ENCODE data around the gene SUSD3. TPM values are rescaled to one million over a fixed set of nuclear protein-coding genes. Genes with fewer than 3 reads are reported as not detected.
A peak's percentile ranks its signal among the peaks of the same experiment; 100 is the strongest.

Gene SUSD3
- total RNA-seq, 2 donors from 2014 or later = 53.1 to 56.8 TPM

DNA sequence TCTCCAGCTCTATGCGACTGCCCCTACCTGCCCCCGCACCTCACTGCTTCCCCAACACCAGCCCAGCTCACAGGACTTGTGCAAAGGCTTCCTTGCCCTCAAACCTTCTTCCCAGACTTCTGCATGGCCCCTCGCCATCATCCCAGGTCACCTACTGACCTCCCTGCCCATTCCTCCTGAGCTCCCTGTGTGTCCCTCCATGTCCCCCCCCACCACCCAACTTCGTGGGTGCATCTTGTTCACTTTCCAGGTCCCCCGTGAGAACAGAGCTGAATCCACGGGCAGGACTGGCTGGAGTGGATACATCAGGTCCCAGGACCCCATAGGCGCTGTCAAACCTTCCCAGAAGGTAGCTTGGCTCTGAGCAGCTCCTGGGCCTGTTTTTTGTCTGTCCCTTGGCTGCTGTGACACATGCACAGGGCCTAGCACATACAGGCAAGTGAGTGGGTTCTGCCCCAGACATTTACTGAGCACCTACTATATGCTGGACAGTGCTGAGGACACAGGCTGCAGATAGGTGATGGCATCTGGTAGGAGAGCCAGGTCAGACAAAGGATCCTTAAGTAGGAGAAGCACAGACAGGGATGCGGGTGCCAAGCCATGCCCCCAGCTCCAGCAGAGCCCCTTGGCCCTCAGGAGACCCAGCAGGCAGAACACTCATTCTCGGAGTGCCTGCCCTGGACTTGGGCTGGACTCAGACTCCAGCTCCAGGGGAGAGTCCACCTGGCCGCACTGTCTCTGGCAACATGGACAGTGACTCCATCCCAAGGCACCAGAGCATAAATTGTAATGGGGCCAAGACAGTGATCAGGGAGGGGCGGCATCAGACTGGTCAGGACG, 60.6 kb downstream of the SUSD3 start:
- DNase-seq (no peak), ATAC-seq (replicated peaks in 1 of 2) (no peak)
- H3K36me3 Mint-ChIP-seq (ENCODE audit: insufficient read depth in 2 of 2) = peaks cover 0 to 2% of the 10 kb centered on the region in 2 donors
- no peaks in the 10 kb centered on the region for H3K27me3 Mint-ChIP-seq (ENCODE audit: low read depth)
- H3K27ac Mint-ChIP-seq = peak overlapping the region; percentile 44
- no peaks in the 10 kb centered on the region for H3K9me3 Mint-ChIP-seq
- H3K4me1 Mint-ChIP-seq (ENCODE audit: low read depth) = peaks cover 27% of the 10 kb centered on the region
- H3K4me3 Mint-ChIP-seq = no peak overlapping the region

GRCh38 chr9:93119703-93119952, 61.1 kb downstream of the SUSD3 start:
- no peak for DNase-seq
- ATAC-seq (replicated peaks in 1 of 2) = peak in 1 of 2 donors; percentile 8
- Mint-ChIP-seq H3K36me3 (ENCODE audit: insufficient read depth in 2 of 2) (peaks cover 0 to 6% of the 10 kb centered on the region in 2 donors), H3K4me1 (ENCODE audit: low read depth) (peaks cover 29% of the 10 kb centered on the region), H3K27me3 (ENCODE audit: low read depth) (no peaks in the 10 kb centered on the region), H3K9me3 (no peaks in the 10 kb centered on the region), H3K27ac (no peak overlapping the region), H3K4me3 (peak overlapping the region in 1 of 2 donors; percentile 27)

DNA sequence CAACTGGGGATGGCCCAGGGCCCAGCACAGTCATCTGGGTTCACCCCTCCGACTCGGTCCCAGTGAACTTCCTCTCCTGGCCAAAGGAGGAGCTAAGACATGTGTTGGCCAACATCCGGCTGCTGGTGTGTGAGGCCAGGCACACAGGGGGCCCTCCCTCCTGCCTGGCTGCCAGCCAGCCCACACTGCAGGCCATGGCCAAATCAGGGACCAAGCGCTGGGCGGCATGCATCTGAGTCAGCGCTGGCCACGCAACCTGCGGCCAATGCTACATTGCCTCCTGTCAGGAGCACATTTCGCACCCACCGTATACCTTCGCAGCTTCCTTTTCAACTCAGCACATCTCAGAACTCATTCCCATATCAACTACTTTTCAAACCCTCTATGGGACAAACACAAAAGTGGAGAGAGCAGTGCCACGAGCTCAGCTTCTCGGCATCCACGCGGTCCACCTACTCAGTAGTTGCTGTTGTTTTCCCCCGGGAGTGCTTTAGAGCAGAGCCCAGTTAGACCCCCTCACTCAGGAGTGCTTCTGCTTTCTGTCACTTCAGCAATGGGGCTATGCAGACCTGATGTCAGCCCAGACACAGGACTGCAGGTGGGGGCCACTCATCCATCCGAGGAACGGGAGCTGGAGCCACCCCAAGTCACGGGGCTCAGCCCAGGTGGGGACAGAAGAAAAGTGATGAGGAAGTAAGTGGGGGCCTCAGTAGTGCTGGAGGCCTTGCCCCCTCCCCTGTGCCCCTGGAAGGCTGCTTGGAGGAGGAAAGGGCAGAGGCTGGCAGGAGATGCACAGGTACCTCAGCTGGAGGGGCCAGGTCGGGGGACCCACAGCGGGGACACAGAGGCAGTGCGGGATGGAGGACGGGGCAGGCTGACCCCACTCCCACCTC, 61.7 kb downstream of the SUSD3 start:
- peaks cover 0 to 9% of the 10 kb centered on the region in 2 donors for H3K36me3 Mint-ChIP-seq (ENCODE audit: insufficient read depth in 2 of 2)
- H3K4me1 Mint-ChIP-seq (ENCODE audit: low read depth) = peaks cover 23% of the 10 kb centered on the region
- DNase-seq (peak; percentile 57 to 58), ATAC-seq (replicated peaks in 1 of 2) (peak; percentile 80 to 83)
- H3K4me3 Mint-ChIP-seq = peak overlapping the region in 1 of 2 donors; percentile 27
- no peaks in the 10 kb centered on the region for H3K27me3 Mint-ChIP-seq (ENCODE audit: low read depth)
- no peak overlapping the region for H3K27ac Mint-ChIP-seq
- H3K9me3 Mint-ChIP-seq = no peaks in the 10 kb centered on the region

- H3K27ac Mint-ChIP-seq = no peak overlapping the region
- ATAC-seq (replicated peaks in 1 of 2) (no peak), DNase-seq (no peak)
- H3K27me3 Mint-ChIP-seq (ENCODE audit: low read depth) = no peaks in the 10 kb centered on the region
- H3K36me3 Mint-ChIP-seq (ENCODE audit: insufficient read depth in 2 of 2) = peaks cover 0 to 11% of the 10 kb centered on the region in 2 donors
- H3K4me1 Mint-ChIP-seq (ENCODE audit: low read depth) = peaks cover 27% of the 10 kb centered on the region
- H3K4me3 Mint-ChIP-seq = no peak overlapping the region
- no peaks in the 10 kb centered on the region for H3K9me3 Mint-ChIP-seq
Observed at GRCh38 chr9:93120846-93121315, 62.4 kb downstream of the SUSD3 start.

DNA sequence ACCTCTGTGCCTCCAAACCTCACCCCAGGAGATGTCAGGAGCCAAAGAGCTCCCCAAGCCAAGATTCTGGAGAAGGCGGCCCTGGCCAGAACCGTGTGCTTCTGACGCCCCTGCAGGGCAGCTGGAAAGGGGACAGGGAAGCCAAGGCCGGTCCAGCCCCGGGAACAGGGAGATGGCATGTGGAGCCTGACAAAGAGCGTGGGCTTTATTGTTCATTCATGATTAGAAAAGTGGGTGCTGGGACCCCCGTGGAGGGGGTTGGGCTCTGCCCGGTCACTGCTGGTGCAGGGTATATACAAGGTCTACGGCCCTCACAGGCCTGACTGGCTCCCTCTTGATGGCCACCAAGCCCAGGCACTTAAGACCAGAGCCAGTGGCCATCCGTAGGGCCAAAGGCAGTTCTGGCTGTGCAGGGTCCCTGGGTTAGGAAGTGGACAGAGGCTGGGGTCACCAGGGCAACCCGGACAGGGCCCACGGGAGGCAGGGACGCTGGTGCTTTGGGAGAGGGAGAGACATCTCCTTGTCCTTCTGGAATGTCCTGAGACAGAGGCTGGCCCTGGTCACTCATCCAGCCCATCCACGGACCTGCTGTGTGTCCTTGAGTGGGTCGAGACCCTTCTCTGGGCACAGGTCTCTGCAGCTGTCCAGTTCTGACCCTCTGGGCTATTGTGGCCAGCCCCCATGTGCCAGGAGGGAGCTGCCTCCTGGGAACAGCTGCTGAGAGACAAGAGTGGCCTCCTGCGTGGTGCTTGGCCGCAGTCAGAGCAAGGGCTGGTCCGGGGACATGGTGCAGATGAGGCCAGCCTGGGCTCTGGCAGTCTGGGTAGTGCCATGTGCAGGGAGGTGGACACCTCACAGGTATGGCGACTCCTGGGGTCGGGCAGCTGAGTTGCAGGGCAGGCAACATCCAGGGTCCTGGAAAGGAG, 63.1 kb downstream of the SUSD3 start:
- H3K36me3 Mint-ChIP-seq (ENCODE audit: insufficient read depth in 2 of 2) = peaks cover 0 to 12% of the 10 kb centered on the region in 2 donors
- no peaks in the 10 kb centered on the region for H3K27me3 Mint-ChIP-seq (ENCODE audit: low read depth)
- ATAC-seq (replicated peaks in 1 of 2) (no peak), DNase-seq (no peak)
- H3K27ac Mint-ChIP-seq = no peak overlapping the region
- H3K4me1 Mint-ChIP-seq (ENCODE audit: low read depth) = peaks cover 34% of the 10 kb centered on the region
- H3K4me3 Mint-ChIP-seq = no peak overlapping the region
- no peaks in the 10 kb centered on the region for H3K9me3 Mint-ChIP-seq

- H3K9me3 Mint-ChIP-seq = no peaks in the 10 kb centered on the region
- peaks cover 0 to 12% of the 10 kb centered on the region in 2 donors for H3K36me3 Mint-ChIP-seq (ENCODE audit: insufficient read depth in 2 of 2)
- H3K27me3 Mint-ChIP-seq (ENCODE audit: low read depth) = no peaks in the 10 kb centered on the region
- ATAC-seq (replicated peaks in 1 of 2) (no peak), DNase-seq (no peak)
- H3K27ac Mint-ChIP-seq = no peak overlapping the region
- H3K4me3 Mint-ChIP-seq = no peak overlapping the region
- peaks cover 46% of the 10 kb centered on the region for H3K4me1 Mint-ChIP-seq (ENCODE audit: low read depth)
Observed at GRCh38 chr9:93122721-93123221, 64.3 kb downstream of the SUSD3 start.

DNA sequence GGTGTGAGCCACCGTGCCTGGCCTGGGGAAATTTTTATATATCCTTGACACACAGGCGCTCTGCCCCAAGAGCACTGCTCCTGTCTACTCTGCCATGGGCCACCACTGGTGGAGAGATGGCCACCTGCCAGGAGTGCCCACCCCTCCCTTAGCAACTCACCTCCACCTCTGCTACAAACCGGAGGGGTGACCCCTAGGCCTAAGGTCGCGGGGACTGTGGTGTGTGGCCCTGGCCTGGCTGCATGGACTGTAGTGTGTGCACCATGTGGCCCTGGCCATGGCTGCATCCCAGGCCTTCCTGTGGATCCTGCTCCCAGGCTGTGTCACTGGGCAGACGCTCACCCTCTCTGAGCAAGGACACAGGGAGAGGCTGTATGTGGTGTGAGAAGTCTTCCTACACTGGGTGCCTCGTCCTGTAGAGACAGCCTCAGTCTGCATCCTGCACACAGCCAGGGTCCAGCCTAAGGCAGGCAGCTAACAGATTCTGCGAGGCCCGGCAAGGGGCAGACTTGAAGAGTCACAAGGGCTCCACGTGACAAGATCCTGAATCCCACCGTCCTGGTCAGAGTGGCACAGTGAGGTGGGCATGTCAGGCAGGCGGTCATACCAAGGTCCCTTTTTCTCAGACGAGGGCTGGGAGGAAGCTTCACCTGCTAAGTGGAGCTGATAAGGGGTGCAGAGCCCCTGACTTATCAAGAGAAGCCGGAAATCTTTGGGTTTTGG, 65.2 kb downstream of the SUSD3 start:
- ATAC-seq (replicated peaks in 1 of 2) (no peak), DNase-seq (no peak)
- Mint-ChIP-seq H3K36me3 (ENCODE audit: insufficient read depth in 2 of 2) (peaks cover under 1 to 12% of the 10 kb centered on the region in 2 donors), H3K4me1 (ENCODE audit: low read depth) (peaks cover 55% of the 10 kb centered on the region), H3K27me3 (ENCODE audit: low read depth) (no peaks in the 10 kb centered on the region), H3K4me3 (no peak overlapping the region), H3K9me3 (no peaks in the 10 kb centered on the region), H3K27ac (no peak overlapping the region)

GRCh38 chr9:93124793-93125192, 66.3 kb downstream of the SUSD3 start:
- H3K36me3 Mint-ChIP-seq (ENCODE audit: insufficient read depth in 2 of 2) = peaks cover 2 to 12% of the 10 kb centered on the region in 2 donors
- DNase-seq = no peak
- H3K27me3 Mint-ChIP-seq (ENCODE audit: low read depth) = no peaks in the 10 kb centered on the region

DNA sequence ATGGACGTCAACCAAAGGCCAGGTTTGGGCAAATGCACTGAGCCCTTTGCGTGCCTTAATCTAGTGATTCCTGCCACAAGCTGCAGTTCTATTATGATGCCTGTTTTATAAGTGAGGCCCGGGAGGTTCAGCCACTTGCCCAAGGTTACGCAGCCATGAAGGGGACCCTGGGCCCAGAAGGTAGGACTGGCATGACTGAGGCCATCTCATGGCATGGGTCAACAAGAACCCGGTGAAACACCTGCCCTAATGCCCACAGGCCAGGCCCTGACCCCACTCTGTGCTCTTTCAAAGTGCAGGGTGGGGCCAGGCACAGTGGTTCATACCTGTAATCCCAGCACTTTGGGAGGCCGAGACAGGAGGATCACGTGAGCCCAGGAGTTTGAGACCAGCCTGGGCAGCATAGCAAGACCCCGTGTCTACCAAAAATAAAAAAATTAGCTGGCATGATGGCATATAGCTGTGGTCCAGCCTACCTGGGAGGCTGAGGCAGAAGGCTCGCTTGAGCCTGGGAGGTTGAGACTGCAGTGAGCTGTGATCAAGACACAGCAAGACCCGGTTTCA, 66.9 kb downstream of the SUSD3 start:
- peak overlapping the region; percentile 65 for H3K27ac Mint-ChIP-seq
- peaks cover 58% of the 10 kb centered on the region for H3K4me1 Mint-ChIP-seq (ENCODE audit: low read depth)
- H3K27me3 Mint-ChIP-seq (ENCODE audit: low read depth) = no peaks in the 10 kb centered on the region
- ATAC-seq (replicated peaks in 1 of 2) (no peak), DNase-seq (no peak)
- peak overlapping the region in 1 of 2 donors; percentile 65 for H3K4me3 Mint-ChIP-seq
- H3K36me3 Mint-ChIP-seq (ENCODE audit: insufficient read depth in 2 of 2) = peaks cover 2 to 14% of the 10 kb centered on the region in 2 donors
- no peaks in the 10 kb centered on the region for H3K9me3 Mint-ChIP-seq

More at GRCh38 chr9:93124793-93125192, 66.3 kb downstream of the SUSD3 start:
- ATAC-seq (replicated peaks in 1 of 2) = no peak
- H3K27ac Mint-ChIP-seq = no peak overlapping the region
- H3K9me3 Mint-ChIP-seq = no peaks in the 10 kb centered on the region
- peaks cover 61% of the 10 kb centered on the region for H3K4me1 Mint-ChIP-seq (ENCODE audit: low read depth)
- no peak overlapping the region for H3K4me3 Mint-ChIP-seq

DNA sequence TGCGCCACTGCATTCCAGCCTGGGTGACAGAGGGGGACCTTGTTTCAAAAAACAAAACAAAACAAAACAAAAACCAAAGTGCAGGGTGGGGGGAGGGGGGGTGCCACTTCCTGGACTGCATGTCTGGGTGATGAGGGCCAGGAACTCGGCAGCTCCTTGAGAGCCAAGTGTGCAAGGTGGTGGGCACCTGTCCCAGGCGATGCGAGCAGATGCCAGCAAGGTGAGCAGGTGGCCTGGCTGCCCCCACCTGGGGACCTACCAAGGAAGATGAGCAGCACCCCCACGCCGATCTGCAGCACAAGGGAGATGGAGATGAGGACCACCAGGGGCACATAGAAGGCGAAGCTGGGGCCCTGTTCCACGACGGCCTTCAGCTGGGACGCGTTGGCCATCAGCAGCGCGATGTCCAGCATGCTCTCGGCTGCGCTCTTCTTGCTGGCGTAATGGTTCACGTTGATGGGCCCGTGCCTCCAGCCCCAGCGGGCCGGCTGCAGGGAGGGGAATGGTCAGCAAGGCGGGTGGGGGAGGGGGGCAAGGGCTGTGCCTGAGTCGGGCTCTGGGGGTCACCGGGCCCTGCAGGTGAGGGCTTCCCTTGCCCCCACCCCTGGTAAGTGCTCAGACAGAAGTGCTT, 67.8 kb downstream of the SUSD3 start:
- no peak overlapping the region for H3K27ac Mint-ChIP-seq
- H3K36me3 Mint-ChIP-seq (ENCODE audit: insufficient read depth in 2 of 2) = peaks cover 2 to 14% of the 10 kb centered on the region in 2 donors
- DNase-seq = no peak
- H3K27me3 Mint-ChIP-seq (ENCODE audit: low read depth) = no peaks in the 10 kb centered on the region
- no peaks in the 10 kb centered on the region for H3K9me3 Mint-ChIP-seq
- peak overlapping the region in 1 of 2 donors; percentile 65 for H3K4me3 Mint-ChIP-seq
- H3K4me1 Mint-ChIP-seq (ENCODE audit: low read depth) = peaks cover 60% of the 10 kb centered on the region
- no peak for ATAC-seq (replicated peaks in 1 of 2)

DNA sequence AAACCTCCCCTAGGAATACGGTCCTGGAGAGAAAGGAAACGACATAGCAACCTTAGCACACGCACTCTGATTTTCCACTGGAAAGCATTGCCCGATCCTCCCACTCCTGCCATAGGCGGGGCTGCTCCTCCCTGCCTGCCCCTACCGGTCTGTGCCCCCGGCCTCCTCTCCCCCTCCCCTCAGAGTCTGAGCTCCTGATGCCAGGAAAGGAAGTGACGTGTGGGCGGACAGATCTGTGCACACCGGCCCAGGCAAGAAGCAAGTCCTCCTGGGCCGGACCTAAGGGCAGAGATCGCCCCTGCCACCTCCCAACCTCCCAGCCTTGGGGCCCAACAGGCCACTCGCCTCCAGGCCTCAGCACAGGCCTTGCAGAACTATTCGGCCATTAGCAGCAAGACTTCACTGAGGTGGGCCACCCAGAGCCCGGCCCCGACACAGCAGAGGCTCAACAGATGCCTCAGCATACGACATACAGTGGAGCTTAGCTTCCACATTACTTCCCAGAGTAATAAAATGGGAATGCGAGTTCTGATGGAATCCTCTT, 68.4 kb downstream of the SUSD3 start:
- Mint-ChIP-seq H3K4me1 (ENCODE audit: low read depth) (peaks cover 66% of the 10 kb centered on the region), H3K36me3 (ENCODE audit: insufficient read depth in 2 of 2) (peaks cover 3 to 15% of the 10 kb centered on the region in 2 donors), H3K27ac (peak overlapping the region; percentile 85), H3K9me3 (no peaks in the 10 kb centered on the region), H3K27me3 (ENCODE audit: low read depth) (no peaks in the 10 kb centered on the region), H3K4me3 (peak overlapping the region; percentile 47 to 76)
- DNase-seq (no peak), ATAC-seq (replicated peaks in 1 of 2) (peak in 1 of 2 donors; percentile 14)
